ENCODE data around the gene NBEAL2. TPM values are rescaled to one million over a fixed set of nuclear protein-coding genes. Genes with fewer than 3 reads are reported as not detected.
A peak's percentile ranks its signal among the peaks of the same experiment; 100 is the strongest.

Gene NBEAL2
- total and polyA plus RNA-seq, 2 of the 8 experiments (the other 6 are each of a cell fraction or from before 2014, with no cell fraction given) = 27.3 to 46.9 TPM

- TF ChIP-seq SP1 (IDR thresholded peaks at IDR 0.05; ENCODE audit: low read depth, low read length) (no peak), TCF12 (IDR thresholded peaks at IDR 0.05; ENCODE audit: low read depth, low read length) (no peak), BACH1 (IDR thresholded peaks at IDR 0.05; ENCODE audit: low read length) (no peak), EZH2 (IDR thresholded peaks at IDR 0.05; ENCODE audit: low read depth, low read length, severe bottlenecking) (no peak), USF2 (IDR thresholded peaks at IDR 0.05; ENCODE audit: low read length) (no peak), CBX8 (IDR thresholded peaks at IDR 0.05; ENCODE audit: borderline replicate concordance, low read depth, low read length) (no peak), RFX5 (IDR thresholded peaks at IDR 0.05; ENCODE audit: borderline replicate concordance, low read depth, low read length) (no peak), CHD2 (IDR thresholded peaks at IDR 0.05; ENCODE audit: low read length) (no peak), ATF3 (IDR thresholded peaks at IDR 0.05; ENCODE audit: insufficient read depth, low read depth, low read length) (no peak), KDM4A (IDR thresholded peaks at IDR 0.05; ENCODE audit: low read depth, low read length, severe bottlenecking) (no peak), MAX (IDR thresholded peaks at IDR 0.05) (peak; percentile 72), CTBP2 (IDR thresholded peaks at IDR 0.05; ENCODE audit: borderline replicate concordance, insufficient read depth, insufficient read length, low read length) (no peak), TAF7 (optimal IDR thresholded peaks at IDR 0.05; ENCODE audit: borderline replicate concordance, low read depth, low read length) (no peak), RBBP5 (IDR thresholded peaks at IDR 0.05; ENCODE audit: borderline replicate concordance, low read depth, low read length) (no peak), CTCF (IDR thresholded peaks at IDR 0.05; ENCODE audit: control extremely low read depth in 1 of 3, insufficient read depth in 1 of 3, low read depth in 1 of 3, low read length in 3 of 3) (peak in 2 of 3 experiments; percentile 87 to 88; a peak in 3 of 4 replicates), TEAD4 (IDR thresholded peaks at IDR 0.05; ENCODE audit: low read depth, low read length) (no peak), HDAC6 (IDR thresholded peaks at IDR 0.05; ENCODE audit: low read depth, low read length) (no peak), POU5F1 (IDR thresholded peaks at IDR 0.05; ENCODE audit: low read depth, low read length) (no peak), JUN (IDR thresholded peaks at IDR 0.05; ENCODE audit: low read depth, low read length) (no peak)
These were observed 22.9 kb downstream of the NBEAL2 start (continued) for GRCh38 chr3:47002171-47003055.
